PC-3 (cell line): Measurements from ENCODE around the gene RAF1.

ENCODE experiments used
- EZH2 ChIP-seq: fragments of 300-600 bp; sonication (generic); IDR thresholded peaks from one replicate; pipeline ENCODE4 v1.6.1; 2017; ENCODE audit warnings: antibody characterized with exemption, mild to moderate bottlenecking, low read length; ENCODE audit not compliant: unreplicated experiment
- EZH2phosphoT487 ChIP-seq: fragments of 300-600 bp; sonication (generic); IDR thresholded peaks from 2 replicates; pipeline ENCODE4 v1.6.1; 2018; ENCODE audit warnings: mild to moderate bottlenecking, antibody characterized with exemption, low read length, borderline replicate concordance
- TF ChIP-seq, protein P1 (sequence below): fragments of 300-600 bp; sonication (generic); conservative IDR thresholded peaks from 2 replicates; pipeline ENCODE4 v1.5.1; 2017; ENCODE audit warnings: antibody characterized with exemption, low read depth, mild to moderate bottlenecking, low read length

DNA sequence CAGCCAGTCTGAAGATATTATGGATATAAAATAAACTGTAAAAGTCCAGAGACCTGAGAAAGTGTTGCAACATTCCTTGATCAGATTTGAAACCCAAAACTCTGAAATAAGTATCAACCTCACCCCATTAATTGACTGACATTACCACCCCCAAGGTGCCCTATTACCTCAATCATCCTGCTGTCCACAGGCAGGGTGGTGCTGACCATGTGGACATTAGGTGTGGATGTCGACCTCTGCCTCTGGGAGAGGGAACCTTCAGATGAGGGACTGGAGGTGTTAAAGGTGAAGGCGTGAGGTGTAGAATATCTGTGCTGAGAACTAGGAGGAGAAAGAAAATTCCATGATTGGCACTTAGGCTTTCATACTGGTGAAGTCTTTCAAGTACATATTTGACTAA, 59.9 kb downstream of the RAF1 start:
- TF ChIP-seq, protein P1, sequence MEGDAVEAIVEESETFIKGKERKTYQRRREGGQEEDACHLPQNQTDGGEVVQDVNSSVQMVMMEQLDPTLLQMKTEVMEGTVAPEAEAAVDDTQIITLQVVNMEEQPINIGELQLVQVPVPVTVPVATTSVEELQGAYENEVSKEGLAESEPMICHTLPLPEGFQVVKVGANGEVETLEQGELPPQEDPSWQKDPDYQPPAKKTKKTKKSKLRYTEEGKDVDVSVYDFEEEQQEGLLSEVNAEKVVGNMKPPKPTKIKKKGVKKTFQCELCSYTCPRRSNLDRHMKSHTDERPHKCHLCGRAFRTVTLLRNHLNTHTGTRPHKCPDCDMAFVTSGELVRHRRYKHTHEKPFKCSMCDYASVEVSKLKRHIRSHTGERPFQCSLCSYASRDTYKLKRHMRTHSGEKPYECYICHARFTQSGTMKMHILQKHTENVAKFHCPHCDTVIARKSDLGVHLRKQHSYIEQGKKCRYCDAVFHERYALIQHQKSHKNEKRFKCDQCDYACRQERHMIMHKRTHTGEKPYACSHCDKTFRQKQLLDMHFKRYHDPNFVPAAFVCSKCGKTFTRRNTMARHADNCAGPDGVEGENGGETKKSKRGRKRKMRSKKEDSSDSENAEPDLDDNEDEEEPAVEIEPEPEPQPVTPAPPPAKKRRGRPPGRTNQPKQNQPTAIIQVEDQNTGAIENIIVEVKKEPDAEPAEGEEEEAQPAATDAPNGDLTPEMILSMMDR: no peak
- TF ChIP-seq EZH2 (no peak), EZH2phosphoT487 (no peak)
